ENCODE measurements around the gene PLEKHH2. TPM values are rescaled to one million over a fixed set of nuclear protein-coding genes. Genes with fewer than 3 reads are reported as not detected.

Gene PLEKHH2
- total RNA-seq, 1 experiment from 2014 or later = 3.1 TPM

GRCh38 chr2:43612944-43613343, 24.1 kb upstream of the PLEKHH2 start:
- Histone ChIP-seq H4K20me1 (ENCODE audit: control insufficient read depth, insufficient read depth, insufficient read length) (no peaks in the 10 kb centered on the region), H2AFZ (ENCODE audit: low read length) (no peak overlapping the region), H3K18ac (ENCODE audit: insufficient read length, low read depth, low read length) (no peak overlapping the region), H3K14ac (ENCODE audit: insufficient read depth, low read length) (no peak overlapping the region), H4K8ac (replicated peaks; ENCODE audit: insufficient read length, low read depth, low read length) (no peak overlapping the region), H3K79me2 (ENCODE audit: insufficient read depth, low read length) (no peaks in the 10 kb centered on the region), H2BK15ac (ENCODE audit: low read depth, low read length) (no peak overlapping the region), H4K5ac (ENCODE audit: insufficient read length, low read depth, low read length) (no peak overlapping the region), H3K27ac (ENCODE audit: insufficient read length, low read depth, low read length) (no peak overlapping the region), H3T11ph (ENCODE audit: low read length) (no peak overlapping the region), H3K79me1 (ENCODE audit: insufficient read depth, low read depth, low read length, poor library complexity, severe bottlenecking) (no peaks in the 10 kb centered on the region), H3K4me1 (ENCODE audit: insufficient read depth, low read length) (no peaks in the 10 kb centered on the region), H3K9ac (ENCODE audit: extremely low read depth, insufficient read length, low read length) (no peak overlapping the region), H3K56ac (ENCODE audit: insufficient read length, low read depth, low read length) (no peak overlapping the region), H2BK12ac (ENCODE audit: insufficient read length, low read depth, low read length) (no peak overlapping the region), H2BK5ac (ENCODE audit: insufficient read length, low read length) (no peak overlapping the region), H4K91ac (ENCODE audit: insufficient read length, low read depth, low read length) (no peak overlapping the region), H2AK5ac (ENCODE audit: insufficient read length, low read length) (no peak overlapping the region), H2BK120ac (ENCODE audit: low read depth, low read length, poor library complexity, severe bottlenecking) (no peak overlapping the region), H3K23me2 (ENCODE audit: insufficient read length, low read depth, low read length, poor library complexity, severe bottlenecking) (no peaks in the 10 kb centered on the region), H3K9me3 (ENCODE audit: control insufficient read depth, low read depth, low read length) (no peaks in the 10 kb centered on the region), H3K23ac (ENCODE audit: insufficient read length, low read depth, low read length) (no peak overlapping the region), H3K4me2 (ENCODE audit: insufficient read depth, insufficient read length, low read length) (no peak overlapping the region), H3K4ac (ENCODE audit: low read depth, low read length) (no peak overlapping the region), H3K27me3 (ENCODE audit: insufficient read depth, low read length) (no peaks in the 10 kb centered on the region), H2BK20ac (ENCODE audit: low read depth, low read length, poor library complexity, severe bottlenecking) (no peak overlapping the region)
- Mint-ChIP-seq H3K27me3 (ENCODE audit: low read depth) (no peaks in the 10 kb centered on the region), H3K4me3 (no peak overlapping the region), H3K27ac (no peak overlapping the region), H3K4me1 (peaks cover 15 to 26% of the 10 kb centered on the region in 2 experiments), H3K9me3 (no peaks in the 10 kb centered on the region), H3K36me3 (ENCODE audit: insufficient read depth in 1 of 3, low read depth in 3 of 3) (no peaks in the 10 kb centered on the region)
- no CpG with 5 or more reads among the region's 7 CpGs for WGBS (ENCODE audit: extremely low coverage, insufficient read length, low lambda C conversion rate)
- DNase-seq = no peak
- TF ChIP-seq CTCF (conservative IDR thresholded peaks at IDR 0.05) = no peak

Data from H9 (cell line).